Small intestine (tissue), 7 donors: ENCODE results near the gene DAGLA. TPM values are rescaled to one million over a fixed set of nuclear protein-coding genes. Genes with fewer than 3 reads are reported as not detected.

Experiments
- DNase-seq, 2 donors: peaks; one replicate each; pipeline versions ENCODE4 v3.0.0 to v3.0.0-alpha.2; 2013
- FAIRE-seq: peaks from 2 replicates; lab custom pipeline; 2012; peaks lifted over from hg19 to GRCh38; lab: Jason Lieb, UNC
- H3K27ac ChIP-seq, 3 donors: one replicate each; pipeline ENCODE4 v1.5.1; 2013; ENCODE audit warnings: low read length in 2 of 3, mild to moderate bottlenecking in 2 of 3, control low read depth in 1 of 3, inconsistent platforms in 1 of 3, low read depth in 1 of 3, moderate library complexity in 1 of 3
- H3K27me3 ChIP-seq, 3 donors: one replicate each; pipeline ENCODE4 v1.6.1; 2013; ENCODE audit warnings: low read length in 3 of 3, inconsistent platforms in 1 of 3; ENCODE audit not compliant: control insufficient read depth in 3 of 3, insufficient read depth in 3 of 3
- H3K36me3 ChIP-seq, 3 donors: one replicate each; pipeline ENCODE4 v1.6.1; 2013; ENCODE audit warnings: low read length in 3 of 3, inconsistent platforms in 1 of 3, low read depth in 1 of 3, mild to moderate bottlenecking in 1 of 3, moderate library complexity in 1 of 3; ENCODE audit not compliant: control insufficient read depth in 3 of 3, insufficient read depth in 2 of 3
- H3K4me1 ChIP-seq, 3 donors: one replicate each; pipeline ENCODE4 v1.6.1; 2013; ENCODE audit warnings: low read length in 2 of 3, inconsistent platforms in 1 of 3, low read depth in 1 of 3, mild to moderate bottlenecking in 1 of 3, moderate library complexity in 1 of 3; ENCODE audit not compliant: control insufficient read depth in 3 of 3, insufficient read depth in 2 of 3
- H3K4me3 ChIP-seq, 3 donors: one replicate each; pipeline ENCODE4 v1.5.1; 2013; ENCODE audit warnings: low read length in 3 of 3, control low read depth in 1 of 3, inconsistent platforms in 1 of 3, low read depth in 1 of 3, mild to moderate bottlenecking in 1 of 3, moderate library complexity in 1 of 3
- H3K9me3 ChIP-seq, 2 donors: one replicate each; pipeline ENCODE4 v1.6.1; 2013; ENCODE audit warnings: low read depth in 1 of 2, low read length in 1 of 2; ENCODE audit not compliant: control insufficient read depth in 2 of 2, insufficient read depth in 1 of 2
- WGBS, 3 donors: extraction: QIAGEN DNeasy Blood & Tissue Kit; methylation state at CpG; one replicate each; pipeline ENCODE4 v1.1.7; 2013; 5-methylcytosine and 5-hydroxymethylcytosine counted together
- polyA plus RNA-seq, 4 donors: library from polyadenylated mRNA; stranded (reverse) in 3 of 4; unstranded in 1 of 4; fragments of 200-250 nt in 3 of 4; fragments of 120-200 nt in 1 of 4; gene quantifications; one replicate each; pipeline versions ENCODE4 v1.2.1 to v1.2.3, GENCODE V29; 2013
- donor health status: healthy with polysubstance abuse.
- donor health status: control.
- donor health status: control.
- donor health status: Bipolar disorder and iron deficiency.
- donor health status: healthy.

Gene DAGLA
- polyA plus RNA-seq, 4 donors: 0.22 to 14.9 (median 3.8) TPM

DNA sequence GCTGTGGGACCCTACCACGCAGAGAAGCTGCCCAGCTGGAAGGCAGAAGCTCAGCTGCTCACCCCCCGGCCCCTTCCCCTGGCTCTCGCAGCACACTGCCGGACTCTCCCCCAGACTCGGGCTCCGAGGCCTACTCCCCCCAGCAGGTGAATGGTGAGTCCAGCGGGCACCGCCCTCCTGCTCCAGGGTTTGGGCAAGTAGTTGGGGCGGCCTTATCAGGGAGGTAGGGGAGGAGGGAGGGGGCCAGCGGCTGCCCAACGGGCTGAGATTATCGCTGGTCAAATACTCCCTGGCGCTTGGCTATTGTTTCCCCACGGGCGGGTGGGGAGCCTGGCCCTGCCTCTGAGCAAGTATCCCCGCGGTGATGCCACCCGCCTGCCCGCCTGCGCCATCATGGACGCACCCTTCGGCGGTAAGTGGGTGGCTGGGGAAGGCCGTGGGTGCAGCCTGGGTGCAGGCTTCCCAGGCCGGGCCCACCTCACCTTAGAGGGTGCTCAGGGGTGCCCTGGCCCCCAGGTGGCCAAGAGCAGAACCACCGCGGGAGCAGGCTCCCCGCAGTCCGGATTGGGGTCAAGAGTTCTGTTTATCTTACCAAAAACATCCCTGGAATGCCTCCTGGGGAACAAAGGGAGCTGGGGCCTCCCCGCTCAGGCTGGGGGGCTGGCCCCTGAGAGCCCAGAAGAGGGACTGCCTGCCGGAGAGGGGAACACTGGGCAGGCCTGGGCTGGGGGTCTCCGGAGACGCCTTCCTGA, 89.2 kb downstream of the DAGLA start:
- no peak for FAIRE-seq
- Histone ChIP-seq H3K27me3 (no peaks in the 10 kb centered on the region), H3K4me1 (peaks cover 0 to 61% (median 0%) of the 10 kb centered on the region in 3 donors), H3K36me3 (peaks cover 0 to 78% (median 0%) of the 10 kb centered on the region in 3 donors), H3K4me3 (peak overlapping the region in 1 of 3 donors; percentile 6), H3K9me3 (no peaks in the 10 kb centered on the region), H3K27ac (peak overlapping the region in 1 of 3 donors; percentile 75)
- 33 to 57% (median 54%) methylated on average over 30 to 33 of the region's 33 CpGs for WGBS, 3 donors
- peak in 1 of 2 donors; percentile 69 for DNase-seq

- Histone ChIP-seq H3K4me1 (peaks cover 0 to 53% (median 0%) of the 10 kb centered on the region in 3 donors), H3K9me3 (no peaks in the 10 kb centered on the region), H3K4me3 (no peak overlapping the region), H3K36me3 (peaks cover 0 to 84% (median 0%) of the 10 kb centered on the region in 3 donors), H3K27ac (no peak overlapping the region), H3K27me3 (no peaks in the 10 kb centered on the region)
- no peak for DNase-seq
- WGBS, 3 donors: 82 to 91% (median 85%) methylated on average over 12 to 20 of the region's 20 CpGs
- no peak for FAIRE-seq
Measured at GRCh38 chr11:61769946-61770683, 89.9 kb downstream of the DAGLA start.

DNA sequence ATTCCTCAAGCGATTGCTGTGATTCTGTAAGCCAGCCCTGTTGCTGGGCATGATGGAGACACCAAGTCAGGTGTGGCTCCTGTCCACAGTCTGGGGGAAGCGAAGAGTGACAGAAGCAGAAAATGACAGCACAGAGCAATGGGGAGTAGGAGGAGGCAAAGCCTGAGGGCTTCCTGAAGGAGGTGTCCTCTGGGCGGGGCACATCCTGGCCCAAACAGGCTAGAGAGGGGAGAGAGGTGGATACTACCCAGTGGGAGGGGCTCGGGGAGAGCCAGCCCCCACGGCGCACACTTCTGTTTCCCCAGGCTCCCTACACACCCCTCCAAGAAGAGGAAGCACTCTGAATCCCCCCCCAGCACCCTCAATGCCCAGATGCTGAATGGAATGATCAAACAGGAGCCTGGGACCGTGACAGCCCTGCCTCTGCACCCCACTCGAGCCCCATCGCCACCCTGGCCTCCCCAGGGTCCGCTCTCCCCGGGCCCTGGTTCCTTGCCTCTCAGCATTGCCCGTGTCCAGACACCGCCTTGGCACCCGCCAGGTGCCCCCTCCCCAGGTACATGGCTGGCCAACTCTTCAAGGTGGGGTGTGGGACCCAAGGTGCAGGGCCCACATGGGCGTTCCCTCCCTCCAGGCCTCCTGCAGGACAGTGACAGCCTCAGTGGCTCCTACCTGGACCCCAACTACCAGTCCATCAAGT, 91.2 kb downstream of the DAGLA start:
- Histone ChIP-seq H3K4me1 (peaks cover 0 to 42% (median 0%) of the 10 kb centered on the region in 3 donors), H3K9me3 (no peaks in the 10 kb centered on the region), H3K27ac (no peak overlapping the region), H3K36me3 (peaks cover 0 to 83% (median 0%) of the 10 kb centered on the region in 3 donors), H3K4me3 (no peak overlapping the region), H3K27me3 (no peaks in the 10 kb centered on the region)
- WGBS, 3 donors: 83 to 90% (median 85%) methylated on average over 15 of the region's 15 CpGs
- FAIRE-seq: no peak
- no peak for DNase-seq

DNA sequence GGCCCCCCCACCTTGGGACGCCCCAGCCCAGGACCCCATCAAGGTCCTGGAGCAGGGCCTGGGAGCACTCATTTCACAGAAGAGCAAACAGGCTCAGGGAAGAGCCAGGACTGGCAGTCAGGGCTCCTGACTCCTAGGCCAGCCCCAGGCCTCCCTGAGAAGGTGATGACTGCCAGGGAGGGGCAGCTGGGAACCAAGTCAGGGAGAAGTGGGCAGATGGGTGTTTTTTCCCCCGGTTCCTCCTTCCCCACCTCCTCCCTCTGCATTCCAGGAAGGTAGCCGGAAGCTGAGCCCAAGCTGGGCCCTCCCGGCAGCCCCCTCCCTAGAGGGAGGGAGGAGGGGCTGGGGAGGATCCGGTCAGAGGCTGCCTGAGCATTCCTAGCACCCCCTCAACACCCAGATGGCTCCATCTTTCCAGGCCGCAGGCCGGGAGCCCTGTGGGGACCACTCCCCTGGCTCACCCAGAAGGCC, 91.8 kb downstream of the DAGLA start:
- 71 to 83% (median 81%) methylated on average over 7 of the region's 7 CpGs for WGBS, 3 donors
- no peak for DNase-seq

GRCh38 chr11:61773356-61773755, 93.2 kb downstream of the DAGLA start:
- no peak for FAIRE-seq

More for the DNA sequence above, 91.8 kb downstream of the DAGLA start:
- FAIRE-seq: no peak
- Histone ChIP-seq H3K36me3 (peaks cover 0 to 83% (median 0%) of the 10 kb centered on the region in 3 donors), H3K4me3 (no peak overlapping the region), H3K27me3 (peaks cover 0 to 2% (median 0%) of the 10 kb centered on the region in 3 donors), H3K9me3 (no peaks in the 10 kb centered on the region), H3K4me1 (peaks cover 0 to 35% (median 0%) of the 10 kb centered on the region in 3 donors), H3K27ac (peak overlapping the region in 2 of 3 donors; percentile 28 to 42)

DNA sequence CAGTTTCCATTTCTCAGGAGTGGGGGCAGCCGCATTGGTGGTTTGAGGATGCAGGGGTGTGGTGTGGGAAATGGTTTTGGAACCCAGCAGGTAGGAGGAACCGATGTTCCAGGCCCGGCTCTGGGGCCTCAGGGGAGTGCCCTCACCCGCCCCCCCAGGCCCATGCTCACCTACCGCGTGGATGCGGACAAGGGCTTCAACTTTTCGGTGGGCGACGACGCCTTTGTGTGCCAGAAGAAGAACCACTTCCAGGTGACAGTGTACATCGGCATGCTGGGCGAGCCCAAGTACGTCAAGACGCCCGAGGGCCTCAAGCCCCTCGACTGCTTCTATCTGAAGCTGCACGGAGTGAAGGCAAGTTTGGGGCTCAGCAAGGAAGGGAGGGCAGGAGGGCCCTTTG, 93.6 kb downstream of the DAGLA start:
- no peaks in the 10 kb centered on the region for H3K9me3 ChIP-seq
- peaks cover 0 to 23% (median 0%) of the 10 kb centered on the region in 3 donors for H3K4me1 ChIP-seq
- no peak for DNase-seq
- H3K36me3 ChIP-seq: peaks cover 0 to 87% (median 3%) of the 10 kb centered on the region in 3 donors
- no peak overlapping the region for H3K4me3 ChIP-seq
- FAIRE-seq: no peak
- 87 to 94% (median 91%) methylated on average over 17 to 18 of the region's 18 CpGs for WGBS, 3 donors
- H3K27ac ChIP-seq: no peak overlapping the region
- peaks cover 0 to 3% (median 0%) of the 10 kb centered on the region in 3 donors for H3K27me3 ChIP-seq

More at GRCh38 chr11:61773356-61773755, 93.2 kb downstream of the DAGLA start:
- H3K4me1 ChIP-seq: peaks cover 0 to 28% (median 0%) of the 10 kb centered on the region in 3 donors
- DNase-seq: no peak
- no peak overlapping the region for H3K27ac ChIP-seq
- no peak overlapping the region for H3K4me3 ChIP-seq
- 74 to 91% (median 89%) methylated on average over 9 to 10 of the region's 10 CpGs for WGBS, 3 donors
- H3K27me3 ChIP-seq: peaks cover 0 to 3% (median 0%) of the 10 kb centered on the region in 3 donors
- no peaks in the 10 kb centered on the region for H3K9me3 ChIP-seq
- peaks cover 0 to 87% (median 3%) of the 10 kb centered on the region in 3 donors for H3K36me3 ChIP-seq

- no peak overlapping the region for H3K4me3 ChIP-seq
- FAIRE-seq (no peak), DNase-seq (no peak)
- peaks cover 0 to 17% (median 0%) of the 10 kb centered on the region in 3 donors for H3K4me1 ChIP-seq
- H3K27me3 ChIP-seq: peaks cover 0 to 3% (median 0%) of the 10 kb centered on the region in 3 donors
- H3K36me3 ChIP-seq: peaks cover 0 to 87% (median 5%) of the 10 kb centered on the region in 3 donors
- 84 to 87% (median 86%) methylated on average over 11 to 12 of the region's 12 CpGs for WGBS, 3 donors
- H3K9me3 ChIP-seq: no peaks in the 10 kb centered on the region
- no peak overlapping the region for H3K27ac ChIP-seq
Measured at GRCh38 chr11:61774411-61774810, 94.2 kb downstream of the DAGLA start.
